K562 (cell line): ENCODE measurements around the gene EXOC4. TPM values are rescaled to one million over a fixed set of nuclear protein-coding genes. Genes with fewer than 3 reads are reported as not detected.

Experiments
- ATAC-seq: fragments of 200-7000 bp; cut with Tn5 transposase; 3 replicates; pipeline ENCODE4 v1.9.1; 2020; ENCODE audit warnings: moderate library complexity
- BruUV-seq: library from RNA; stranded (reverse); fragments of 400-500 nt; replicated peaks from 2 replicates; lab custom pipeline; 2021; lab: Mats Ljungman, UMichigan
- CTCF ChIA-PET: fragments of 300-600 bp; formaldehyde crosslinking; extraction: SDS; loops from one replicate; lab custom pipeline; 2021; ENCODE audit warnings: low intra/inter-chr PET ratio; lab: Yijun Ruan, JAX
- POLR2A ChIA-PET: fragments of 300-600, 350-650 bp; sonication (Branson Sonifier 250); formaldehyde crosslinking; extraction: SDS; loops from one replicate; lab custom pipeline; 2021; ENCODE audit warnings: antibody characterized with exemption, inconsistent platforms; lab: Yijun Ruan, JAX
- DNase-seq, 4 experiments: peaks; one replicate each; pipeline versions ENCODE4 v3.0.0 to v3.0.0-alpha.2; 2011 to 2018; ENCODE audit warnings: low spot score in 3 of 4, mixed read lengths in 3 of 4; ENCODE audit errors: extremely low read depth in 1 of 4
- FAIRE-seq: peaks from 2 replicates; lab custom pipeline; 2011; peaks lifted over from hg19 to GRCh38; lab: Jason Lieb, UNC
- H2AFZ ChIP-seq: 2 replicates; pipeline ENCODE4 v1.6.0; 2011; ENCODE audit warnings: low read depth, low read length, control low read depth, inconsistent platforms
- H3K27ac ChIP-seq: fragments of 200-600 bp; 3 replicates; pipeline ENCODE4 v1.8.0; 2011; ENCODE audit warnings: low read depth, mild to moderate bottlenecking, control low read depth, inconsistent platforms, low read length, moderate library complexity, mixed read lengths; ENCODE audit errors: extremely low read depth
- H3K27me3 ChIP-seq, 2 experiments: fragments of 300-600 bp in 1 of 2; 2 replicates in 1 of 2; 3 replicates in 1 of 2; pipeline versions ENCODE4 v1.6.0 to v1.8.0; 2011; ENCODE audit warnings: inconsistent platforms in 2 of 2, low read length in 2 of 2, mild to moderate bottlenecking in 1 of 2, mixed read lengths in 1 of 2, moderate library complexity in 1 of 2; ENCODE audit not compliant: control insufficient read depth in 2 of 2, insufficient read depth in 2 of 2
- H3K36me3 ChIP-seq: fragments of 300-600 bp; 3 replicates; pipeline ENCODE4 v1.8.0; 2011; ENCODE audit warnings: mild to moderate bottlenecking, low read length, inconsistent platforms; ENCODE audit not compliant: control insufficient read depth, insufficient read depth
- H3K4me1 ChIP-seq, 2 experiments: fragments of 200-600 bp in 1 of 2; replicated peaks in 1 of 2; 2 replicates in 1 of 2; 3 replicates in 1 of 2; pipeline versions ENCODE4 v1.5.1 to v1.8.0; 2011; ENCODE audit warnings: inconsistent platforms in 2 of 2, low read length in 2 of 2, mild to moderate bottlenecking in 1 of 2, mixed read lengths in 1 of 2, moderate library complexity in 1 of 2; ENCODE audit not compliant: control insufficient read depth in 2 of 2, insufficient read depth in 2 of 2
- H3K4me2 ChIP-seq: 2 replicates; pipeline ENCODE4 v1.6.1; 2011; ENCODE audit warnings: low read length, control low read depth, inconsistent platforms, mixed read lengths; ENCODE audit not compliant: insufficient read depth
- H3K4me3 ChIP-seq: fragments of 200-600 bp; sonication (generic), shearing (Covaris generic); 2 replicates; pipeline ENCODE4 v1.5.1; 2016; ENCODE audit warnings: control low read depth, inconsistent platforms
- H3K79me2 ChIP-seq: fragments of 200-600 bp; 3 replicates; pipeline ENCODE4 v1.8.0; 2011; ENCODE audit warnings: low read length, inconsistent platforms; ENCODE audit not compliant: control insufficient read depth, insufficient read depth
- H3K9ac ChIP-seq, 2 experiments: 2 replicates each; pipeline versions ENCODE4 v1.6.0 to v1.6.1; 2011; ENCODE audit warnings: low read depth in 2 of 2, low read length in 2 of 2, control low read depth in 1 of 2, inconsistent platforms in 1 of 2, mild to moderate bottlenecking in 1 of 2, mixed read lengths in 1 of 2; ENCODE audit not compliant: insufficient read depth in 1 of 2
- H3K9me1 ChIP-seq: one replicate; pipeline ENCODE4 v1.6.0; 2011; ENCODE audit warnings: inconsistent platforms, mild to moderate bottlenecking, low read length, moderate library complexity; ENCODE audit not compliant: control insufficient read depth, insufficient read depth
- H3K9me3 ChIP-seq: replicated peaks from 2 replicates; pipeline ENCODE4 v1.5.1; 2011; ENCODE audit warnings: low read depth, low read length, inconsistent platforms; ENCODE audit not compliant: control insufficient read depth, insufficient read depth
- H4K20me1 ChIP-seq: replicated peaks from 2 replicates; pipeline ENCODE4 v1.6.1; 2011; ENCODE audit warnings: low read length, inconsistent platforms, mixed read lengths; ENCODE audit not compliant: control insufficient read depth, insufficient read depth
- FOXK2 ChIP-seq, 2 experiments: fragments of 450-650 bp; IDR thresholded peaks in 1 of 2; conservative IDR thresholded peaks in 1 of 2; 2 replicates each; pipeline ENCODE4 v1.6.1; 2016; ENCODE audit warnings: low read depth in 2 of 2, mild to moderate bottlenecking in 1 of 2
- HNRNPLL ChIP-seq: fragments of 200-400 bp; formaldehyde crosslinking; IDR thresholded peaks from 2 replicates; pipeline ENCODE4 v1.6.1; 2017; ENCODE audit warnings: low read length, low read depth, mild to moderate bottlenecking; ENCODE audit not compliant: poor library complexity, severe bottlenecking
- WGBS: fragments of 100-300 bp; shearing (Covaris generic); methylation state at CpG from one replicate; pipeline ENCODE4 v1.1.6; 2016; ENCODE audit warnings: low coverage, mixed read lengths; ENCODE audit not compliant: insufficient coverage; ENCODE audit errors: missing lambda C conversion rate; 5-methylcytosine and 5-hydroxymethylcytosine counted together
- in situ Hi-C: fragments of 300-500 bp; cut with MboI; formaldehyde crosslinking; loops from 4 replicates; pipeline ENCODE4 v1.15.0; 2018; ENCODE audit warnings: inconsistent platforms, mixed read lengths
- intact Hi-C: fragments of 100-400 bp; cut with micrococcal nuclease; formaldehyde crosslinking; loops from 2 replicates; pipeline ENCODE4 v1.14.2; 2022
- polyA plus RNA-seq, 8 experiments: library from polyadenylated mRNA; depleted of rRNA in 4 of 8; stranded (reverse) in 5 of 8; unstranded in 3 of 8; fragments of >200 nt; fragmentation: Nextera tagmentation in 2 of 8; fragmentation: Illumina TruSeq in 1 of 8; extraction: Ambion mirVana in 2 of 8; extraction: Trizol in 1 of 8; gene quantifications; 2 replicates each; pipeline versions ENCODE4 v1.2.1 to v1.2.3, GENCODE V29; 2011 to 2014; ENCODE audit warnings: inconsistent platforms in 1 of 8, missing spikeins in 1 of 8
- total RNA-seq, 7 experiments: library from RNA; depleted of rRNA in 6 of 7; stranded (reverse); fragments of >200 nt in 6 of 7; fragmentation: Illumina TruSeq in 2 of 7; extraction: Trizol in 2 of 7; gene quantifications; 2 replicates each; pipeline versions ENCODE4 v1.2.1 to v1.2.3, GENCODE V29; 2011 to 2021; ENCODE audit warnings: low replicate concordance in 1 of 7
- TF ChIP-seq, protein P1 (sequence below), 2 experiments: fragments of 450-650 bp in 1 of 2; sonication (generic) in 1 of 2; formaldehyde crosslinking in 1 of 2; IDR thresholded peaks in 1 of 2; conservative IDR thresholded peaks in 1 of 2; 2 replicates each; pipeline versions ENCODE4 v1.6.1 to v1.8.1; 2016 to 2023; ENCODE audit warnings: mild to moderate bottlenecking in 2 of 2, moderate library complexity in 2 of 2, inconsistent platforms in 1 of 2, missing genetic modification reagents in 1 of 2
- TF ChIP-seq, protein P2 (sequence below), 2 experiments: fragments of 450-650 bp; IDR thresholded peaks; 2 replicates each; pipeline ENCODE4 v1.6.1; 2016
- TF ChIP-seq, protein P3 (sequence below), 2 experiments: IDR thresholded peaks in 1 of 2; conservative IDR thresholded peaks in 1 of 2; 2 replicates each; pipeline ENCODE4 v1.6.1; 2016; ENCODE audit warnings: low read depth in 2 of 2, mild to moderate bottlenecking in 1 of 2, missing compliant biosample characterization in 1 of 2, missing genetic modification characterization in 1 of 2, moderate library complexity in 1 of 2

EXOC4 gene
- total and polyA plus RNA-seq, 9 of the 15 experiments (the other 6 are each of a cell fraction or from before 2014, with no cell fraction given), result 18.5 to 73.1 (median 46.6) TPM

DNA sequence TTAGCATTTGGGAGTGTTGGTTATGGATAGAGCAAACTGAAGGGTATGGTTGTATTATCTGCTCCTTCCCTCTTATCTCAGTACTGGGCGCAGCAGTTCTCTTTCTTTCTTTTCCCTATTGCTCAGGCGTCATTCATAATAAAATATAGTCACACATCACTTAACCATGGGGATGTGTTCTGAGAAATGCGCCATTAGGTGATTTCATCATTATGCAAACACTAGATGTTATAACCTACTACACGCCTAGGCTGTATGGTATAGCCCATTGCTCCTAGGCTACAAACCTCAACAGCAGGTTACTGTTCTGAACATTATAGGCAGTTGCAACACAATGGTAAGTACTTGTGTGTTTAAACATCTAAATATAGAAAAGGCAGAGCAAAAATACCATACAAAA lies 401.7 kb downstream of the EXOC4 start:
- POLR2A ChIA-PET, result interaction anchor here (1.3 kb wide), 1 partner anchor 13 kb away, joined by 3 read pairs; no protein-coding TSS in a partner anchor
- H2AFZ ChIP-seq, result no peak overlapping the region
- H3K79me2 ChIP-seq, result no peaks in the 10 kb centered on the region
- no TSS peak for BruUV-seq
- H3K36me3 ChIP-seq, result no peaks in the 10 kb centered on the region
- CTCF ChIA-PET, result no interaction called here
- H3K9me1 ChIP-seq, result no peaks in the 10 kb centered on the region
- no peak overlapping the region for H3K4me3 ChIP-seq
- no peaks in the 10 kb centered on the region for H3K4me1 ChIP-seq
- ATAC-seq, result peak; percentile 35; the same call in 2 of the 3 replicates
- FAIRE-seq, result no peak
- H3K27ac ChIP-seq, result no peak overlapping the region
- DNase-seq, result no peak
- no peaks in the 10 kb centered on the region for H3K27me3 ChIP-seq
- H3K4me2 ChIP-seq, result no peak overlapping the region
- 17% methylated on average over 4 of the region's 4 CpGs for WGBS
- intact Hi-C loops (no loop called here), in situ Hi-C loops (no loop called here)
- H3K9ac ChIP-seq, result no peak overlapping the region
- no peaks in the 10 kb centered on the region for H3K9me3 ChIP-seq
- no peaks in the 10 kb centered on the region; the same call in 1 of the 2 replicates for H4K20me1 ChIP-seq
- TF ChIP-seq, protein P1, sequence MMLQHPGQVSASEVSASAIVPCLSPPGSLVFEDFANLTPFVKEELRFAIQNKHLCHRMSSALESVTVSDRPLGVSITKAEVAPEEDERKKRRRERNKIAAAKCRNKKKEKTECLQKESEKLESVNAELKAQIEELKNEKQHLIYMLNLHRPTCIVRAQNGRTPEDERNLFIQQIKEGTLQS (IDR thresholded peaks at IDR 0.05), result peak; percentile 80
- TF ChIP-seq, protein P1 (CRISPR knock-in tag; conservative IDR thresholded peaks at IDR 0.05), result no peak
- TF ChIP-seq, protein P2, sequence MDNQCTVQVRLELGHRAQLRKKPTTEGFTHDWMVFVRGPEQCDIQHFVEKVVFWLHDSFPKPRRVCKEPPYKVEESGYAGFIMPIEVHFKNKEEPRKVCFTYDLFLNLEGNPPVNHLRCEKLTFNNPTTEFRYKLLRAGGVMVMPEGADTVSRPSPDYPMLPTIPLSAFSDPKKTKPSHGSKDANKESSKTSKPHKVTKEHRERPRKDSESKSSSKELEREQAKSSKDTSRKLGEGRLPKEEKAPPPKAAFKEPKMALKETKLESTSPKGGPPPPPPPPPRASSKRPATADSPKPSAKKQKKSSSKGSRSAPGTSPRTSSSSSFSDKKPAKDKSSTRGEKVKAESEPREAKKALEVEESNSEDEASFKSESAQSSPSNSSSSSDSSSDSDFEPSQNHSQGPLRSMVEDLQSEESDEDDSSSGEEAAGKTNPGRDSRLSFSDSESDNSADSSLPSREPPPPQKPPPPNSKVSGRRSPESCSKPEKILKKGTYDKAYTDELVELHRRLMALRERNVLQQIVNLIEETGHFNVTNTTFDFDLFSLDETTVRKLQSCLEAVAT (IDR thresholded peaks at IDR 0.05), result no peak
- TF ChIP-seq, protein P3, sequence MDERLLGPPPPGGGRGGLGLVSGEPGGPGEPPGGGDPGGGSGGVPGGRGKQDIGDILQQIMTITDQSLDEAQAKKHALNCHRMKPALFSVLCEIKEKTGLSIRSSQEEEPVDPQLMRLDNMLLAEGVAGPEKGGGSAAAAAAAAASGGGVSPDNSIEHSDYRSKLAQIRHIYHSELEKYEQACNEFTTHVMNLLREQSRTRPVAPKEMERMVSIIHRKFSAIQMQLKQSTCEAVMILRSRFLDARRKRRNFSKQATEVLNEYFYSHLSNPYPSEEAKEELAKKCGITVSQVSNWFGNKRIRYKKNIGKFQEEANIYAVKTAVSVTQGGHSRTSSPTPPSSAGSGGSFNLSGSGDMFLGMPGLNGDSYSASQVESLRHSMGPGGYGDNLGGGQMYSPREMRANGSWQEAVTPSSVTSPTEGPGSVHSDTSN (CRISPR knock-in tag; IDR thresholded peaks at IDR 0.05; ENCODE audit: low read depth), result no peak
- TF ChIP-seq, protein P3 (tag; conservative IDR thresholded peaks at IDR 0.05; ENCODE audit: low read depth), result 0 out of 2 replicates have a peak, but pooled peaks have one; percentile 17
- TF ChIP-seq FOXK2 (conservative IDR thresholded peaks at IDR 0.05 in 1 of 2, IDR thresholded peaks at IDR 0.05 in 1 of 2; ENCODE audit: low read depth in 2 of 2), result no peak
- TF ChIP-seq HNRNPLL, result no peak
